Measurements from ENCODE around the gene HOXB6. TPM values are rescaled to one million over a fixed set of nuclear protein-coding genes. Genes with fewer than 3 reads are reported as not detected.
A peak's percentile ranks its signal among the peaks of the same experiment; 100 is the strongest.

Gene HOXB6
- total RNA-seq, 6 donors from 2014 or later: 1.1 to 11.3 (median 7.0) TPM

- H3K27ac ChIP-seq: peak overlapping the region; percentile 64 to 86 (median 76)
- ATAC-seq (ENCODE audit: low FRiP score in 2 of 2) (no peak), DNase-seq (no peak)
- no peaks in the 10 kb centered on the region for H3K9me3 ChIP-seq
- TF ChIP-seq CTCF (IDR thresholded peaks at IDR 0.05) (no peak), EP300 (IDR thresholded peaks at IDR 0.05) (no peak), POLR2A (IDR thresholded peaks at IDR 0.05) (no peak), POLR2AphosphoS5 (IDR thresholded peaks at IDR 0.05) (no peak)
- 57 to 69% methylated on average over 17 to 18 of the region's 18 CpGs for WGBS, 2 donors
- H3K4me1 ChIP-seq: peaks cover 6 to 14% (median 9%) of the 10 kb centered on the region in 4 donors
- no peaks in the 10 kb centered on the region for H3K36me3 ChIP-seq
- no peak overlapping the region for H3K4me3 ChIP-seq
- peaks cover 0 to 23% (median 11%) of the 10 kb centered on the region in 4 donors for H3K27me3 ChIP-seq
Measured at GRCh38 chr17:48549914-48550501, 54.8 kb downstream of the HOXB6 start.

- H3K4me1 ChIP-seq: peaks cover 10 to 22% (median 12%) of the 10 kb centered on the region in 4 donors
- DNase-seq (no peak), ATAC-seq (ENCODE audit: low FRiP score in 2 of 2) (no peak)
- no peaks in the 10 kb centered on the region for H3K9me3 ChIP-seq
- TF ChIP-seq POLR2AphosphoS5 (IDR thresholded peaks at IDR 0.05) (no peak), EP300 (IDR thresholded peaks at IDR 0.05) (no peak), CTCF (IDR thresholded peaks at IDR 0.05) (no peak), POLR2A (IDR thresholded peaks at IDR 0.05) (no peak)
- H3K36me3 ChIP-seq: no peaks in the 10 kb centered on the region
- 62 to 66% methylated on average over 3 of the region's 3 CpGs for WGBS, 2 donors
- no peak overlapping the region for H3K4me3 ChIP-seq
- peak overlapping the region in 3 of 4 donors; percentile 19 to 86 (median 69) for H3K27ac ChIP-seq
- peaks cover 0 to 20% (median 9%) of the 10 kb centered on the region in 4 donors for H3K27me3 ChIP-seq
Measured at GRCh38 chr17:48549281-48549630, 55.5 kb downstream of the HOXB6 start.

- no peak for TF ChIP-seq POLR2A (IDR thresholded peaks at IDR 0.05)
- TF ChIP-seq POLR2AphosphoS5 (IDR thresholded peaks at IDR 0.05): no peak
- no peak for TF ChIP-seq CTCF (IDR thresholded peaks at IDR 0.05)
- TF ChIP-seq EP300 (IDR thresholded peaks at IDR 0.05): no peak
Measured at GRCh38 chr17:48548523-48549280, 56.1 kb downstream of the HOXB6 start.

GRCh38 chr17:48547808-48548522, 56.8 kb downstream of the HOXB6 start:
- DNase-seq (no peak), ATAC-seq (ENCODE audit: low FRiP score in 2 of 2) (no peak)
- TF ChIP-seq POLR2A (IDR thresholded peaks at IDR 0.05) (no peak), POLR2AphosphoS5 (IDR thresholded peaks at IDR 0.05) (no peak), CTCF (IDR thresholded peaks at IDR 0.05) (no peak), EP300 (IDR thresholded peaks at IDR 0.05) (no peak)
- Histone ChIP-seq H3K27ac (peak overlapping the region; percentile 42 to 86 (median 68)), H3K4me1 (peaks cover 14 to 33% (median 19%) of the 10 kb centered on the region in 4 donors), H3K36me3 (no peaks in the 10 kb centered on the region), H3K27me3 (peaks cover 0 to 31% (median 16%) of the 10 kb centered on the region in 4 donors), H3K9me3 (no peaks in the 10 kb centered on the region), H3K4me3 (peak overlapping the region in 2 of 4 donors; percentile 10 to 13)
- 27 to 31% methylated on average over 24 of the region's 24 CpGs for WGBS, 2 donors

More at GRCh38 chr17:48548523-48549280, 56.1 kb downstream of the HOXB6 start:
- Histone ChIP-seq H3K4me3 (no peak overlapping the region), H3K9me3 (no peaks in the 10 kb centered on the region), H3K27ac (peak overlapping the region; percentile 42 to 86 (median 68)), H3K4me1 (peaks cover 10 to 27% (median 13%) of the 10 kb centered on the region in 4 donors), H3K36me3 (no peaks in the 10 kb centered on the region), H3K27me3 (peaks cover 0 to 24% (median 10%) of the 10 kb centered on the region in 4 donors)
- WGBS, 2 donors: 45 to 60% methylated on average over 6 of the region's 6 CpGs
- no peak for ATAC-seq (ENCODE audit: low FRiP score in 2 of 2)
- no peak for DNase-seq

Measured in upper lobe of left lung (tissue), 6 donors.